8988T (cell line): ENCODE measurements around the gene OIT3.

Experiments used
- DNase-seq: peaks from one replicate; pipeline ENCODE4 v3.0.0; 2011

Gene OIT3

GRCh38 chr10:72954230-72954595, 60.7 kb downstream of the OIT3 start:
- no peak for DNase-seq

- DNase-seq = no peak
Measured at GRCh38 chr10:72954596-72955554, 61.3 kb downstream of the OIT3 start, which contains the start of gene PLA2G12B. Gene PLA2G12B (minus strand): TSS chr10:72954806. CDS start chr10:72954685, 121 bp downstream.

GRCh38 chr10:72956001-72956400, 62.5 kb downstream of the OIT3 start:
- DNase-seq = no peak

GRCh38 chr10:72976886-72977285, 83.3 kb downstream of the OIT3 start:
- no peak for DNase-seq

GRCh38 chr10:72979709-72980108, 86.2 kb downstream of the OIT3 start:
- DNase-seq = no peak

- DNase-seq = no peak
Measured at GRCh38 chr10:72980348-72980747, 86.8 kb downstream of the OIT3 start.

GRCh38 chr10:72981028-72981881, 87.7 kb downstream of the OIT3 start:
- DNase-seq = no peak

GRCh38 chr10:72981882-72982529, 88.5 kb downstream of the OIT3 start:
- no peak for DNase-seq
